Neural progenitor cell (in vitro differentiated cells): ENCODE results near the gene SIGLEC10.

ENCODE experiments used
- CTCF ChIP-seq: fragments of 200-600 bp; sonication (generic); IDR thresholded peaks from 2 replicates; pipeline ENCODE4 v1.5.1; 2017; ENCODE audit warnings: antibody characterized with exemption, mild to moderate bottlenecking
- EZH2 ChIP-seq: fragments of 200-600 bp; sonication (generic); IDR thresholded peaks from 2 replicates; pipeline ENCODE4 v1.6.1; 2017; ENCODE audit warnings: antibody characterized with exemption, mild to moderate bottlenecking, moderate library complexity

GRCh38 chr19:51422053-51422448 lies 4.6 kb upstream of the SIGLEC10 start:
- peak; percentile 99 for TF ChIP-seq CTCF
- peak; percentile 32 for TF ChIP-seq EZH2
